Measurements from ENCODE around the gene RAD52. TPM values are rescaled to one million over a fixed set of nuclear protein-coding genes. Genes with fewer than 3 reads are reported as not detected.

RAD52 gene
- total and polyA plus RNA-seq, 9 donors = 10.6 to 23.0 (median 16.5) TPM

- Histone ChIP-seq H3K4me1 (ENCODE audit: control insufficient read depth, insufficient read depth, low read length) (no peaks in the 10 kb centered on the region), H3K27me3 (ENCODE audit: control insufficient read depth, insufficient read depth, low read length) (no peaks in the 10 kb centered on the region), H3K9me3 (replicated peaks; ENCODE audit: control insufficient read depth, low read depth, low read length) (no peaks in the 10 kb centered on the region), H3K4me3 (ENCODE audit: low read length) (no peak overlapping the region), H3K27ac (ENCODE audit: low read length) (no peak overlapping the region), H3K36me3 (ENCODE audit: control insufficient read depth, insufficient read depth, low read length) (peaks cover 21% of the 10 kb centered on the region)
- DNase-seq = no peak
- WGBS (ENCODE audit: insufficient coverage) = 100% methylated on average over 1 of the region's 4 CpGs
These were observed 87.1 kb downstream of the RAD52 start for GRCh38 chr12:862303-862911.

Other genes starting within 250 kb of the RAD52 start
- 53.6 TPM for gene WNK1, start 197.1 kb downstream of the RAD52 start, total RNA-seq
- gene WNK1, start 197.1 kb downstream of the RAD52 start, polyA plus RNA-seq (ENCODE audit: insufficient read depth in 1 of 8, insufficient read length in 8 of 8, low replicate concordance in 1 of 8) = 10 to 100 TPM; 49.5 to 83.7 (median 66.4) TPM
- 25.1 TPM for gene ERC1, start 41.5 kb upstream of the RAD52 start, total RNA-seq
- gene ERC1, start 41.5 kb upstream of the RAD52 start, polyA plus RNA-seq (ENCODE audit: insufficient read depth in 1 of 8, insufficient read length in 8 of 8, low replicate concordance in 1 of 8) = 10 to 100 TPM; 15.8 to 32.5 (median 24.7) TPM